ENCODE results near the gene TMEM119.

Gene TMEM119

DNA sequence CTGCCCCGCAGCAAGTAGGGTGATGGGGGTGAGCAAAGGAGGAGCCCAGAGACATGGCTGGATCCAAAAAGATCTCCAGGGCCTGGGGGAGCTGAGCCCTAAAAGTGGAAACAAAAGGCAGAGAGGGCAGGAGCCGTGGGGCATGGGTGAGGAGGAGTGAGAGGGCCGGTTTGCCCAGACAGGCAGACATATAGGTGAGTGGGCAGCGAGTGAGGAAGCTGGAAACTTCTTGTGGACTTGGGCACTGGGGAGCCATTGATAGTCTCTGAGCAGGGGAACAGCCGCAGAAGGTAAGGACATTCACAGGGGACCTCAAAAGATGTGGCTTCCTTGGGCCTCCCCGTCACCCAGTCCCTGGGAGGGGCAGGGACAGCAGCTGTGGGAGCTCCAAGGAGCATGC lies 16.8 kb upstream of the TMEM119 start:
- Histone ChIP-seq H3K4me1 (peaks cover 5% of the 10 kb centered on the region), H3K36me3 (ENCODE audit: control insufficient read depth, insufficient read depth, low read length) (no peaks in the 10 kb centered on the region), H3K9me3 (ENCODE audit: control insufficient read depth, low read length) (no peaks in the 10 kb centered on the region), H3K4me3 (ENCODE audit: low read depth, low read length) (no peak overlapping the region), H3K4me2 (ENCODE audit: low read length) (no peak overlapping the region), H3K9ac (no peak overlapping the region), H3K27me3 (ENCODE audit: control insufficient read depth, insufficient read depth, low read length) (no peaks in the 10 kb centered on the region), H2AFZ (no peak overlapping the region), H3K79me2 (no peaks in the 10 kb centered on the region), H3K27ac (no peak overlapping the region)
- TF ChIP-seq, protein P1, sequence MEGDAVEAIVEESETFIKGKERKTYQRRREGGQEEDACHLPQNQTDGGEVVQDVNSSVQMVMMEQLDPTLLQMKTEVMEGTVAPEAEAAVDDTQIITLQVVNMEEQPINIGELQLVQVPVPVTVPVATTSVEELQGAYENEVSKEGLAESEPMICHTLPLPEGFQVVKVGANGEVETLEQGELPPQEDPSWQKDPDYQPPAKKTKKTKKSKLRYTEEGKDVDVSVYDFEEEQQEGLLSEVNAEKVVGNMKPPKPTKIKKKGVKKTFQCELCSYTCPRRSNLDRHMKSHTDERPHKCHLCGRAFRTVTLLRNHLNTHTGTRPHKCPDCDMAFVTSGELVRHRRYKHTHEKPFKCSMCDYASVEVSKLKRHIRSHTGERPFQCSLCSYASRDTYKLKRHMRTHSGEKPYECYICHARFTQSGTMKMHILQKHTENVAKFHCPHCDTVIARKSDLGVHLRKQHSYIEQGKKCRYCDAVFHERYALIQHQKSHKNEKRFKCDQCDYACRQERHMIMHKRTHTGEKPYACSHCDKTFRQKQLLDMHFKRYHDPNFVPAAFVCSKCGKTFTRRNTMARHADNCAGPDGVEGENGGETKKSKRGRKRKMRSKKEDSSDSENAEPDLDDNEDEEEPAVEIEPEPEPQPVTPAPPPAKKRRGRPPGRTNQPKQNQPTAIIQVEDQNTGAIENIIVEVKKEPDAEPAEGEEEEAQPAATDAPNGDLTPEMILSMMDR (IDR thresholded peaks at IDR 0.05) = no peak

GRCh38 chr12:108614041-108614440 lies 16.2 kb upstream of the TMEM119 start:
- Histone ChIP-seq H3K4me3 (ENCODE audit: low read depth, low read length) (no peak overlapping the region), H3K36me3 (ENCODE audit: control insufficient read depth, insufficient read depth, low read length) (no peaks in the 10 kb centered on the region), H3K79me2 (no peaks in the 10 kb centered on the region), H3K4me1 (peaks cover 5% of the 10 kb centered on the region), H3K4me2 (ENCODE audit: low read length) (no peak overlapping the region), H3K9me3 (ENCODE audit: control insufficient read depth, low read length) (no peaks in the 10 kb centered on the region), H3K27ac (no peak overlapping the region), H3K27me3 (ENCODE audit: control insufficient read depth, insufficient read depth, low read length) (no peaks in the 10 kb centered on the region), H2AFZ (no peak overlapping the region), H3K9ac (no peak overlapping the region)
- TF ChIP-seq, protein P1 (IDR thresholded peaks at IDR 0.05) = no peak

GRCh38 chr12:108613548-108613947 lies 15.7 kb upstream of the TMEM119 start:
- H3K27ac ChIP-seq = no peak overlapping the region
- no peak overlapping the region for H2AFZ ChIP-seq
- H3K4me1 ChIP-seq = peaks cover 5% of the 10 kb centered on the region
- no peaks in the 10 kb centered on the region for H3K79me2 ChIP-seq
- TF ChIP-seq, protein P1 (IDR thresholded peaks at IDR 0.05) = no peak
- H3K27me3 ChIP-seq (ENCODE audit: control insufficient read depth, insufficient read depth, low read length) = no peaks in the 10 kb centered on the region
- H3K4me2 ChIP-seq (ENCODE audit: low read length) = no peak overlapping the region
- no peak overlapping the region for H3K4me3 ChIP-seq (ENCODE audit: low read depth, low read length)
- no peaks in the 10 kb centered on the region for H3K36me3 ChIP-seq (ENCODE audit: control insufficient read depth, insufficient read depth, low read length)
- no peak overlapping the region for H3K9ac ChIP-seq
- H3K9me3 ChIP-seq (ENCODE audit: control insufficient read depth, low read length) = no peaks in the 10 kb centered on the region

- Histone ChIP-seq H3K27ac (no peak overlapping the region), H3K4me1 (no peaks in the 10 kb centered on the region), H3K79me2 (no peaks in the 10 kb centered on the region), H3K4me3 (ENCODE audit: low read depth, low read length) (no peak overlapping the region), H2AFZ (no peak overlapping the region), H3K36me3 (ENCODE audit: control insufficient read depth, insufficient read depth, low read length) (no peaks in the 10 kb centered on the region), H3K9ac (no peak overlapping the region), H3K4me2 (ENCODE audit: low read length) (no peak overlapping the region), H3K9me3 (ENCODE audit: control insufficient read depth, low read length) (no peaks in the 10 kb centered on the region), H3K27me3 (ENCODE audit: control insufficient read depth, insufficient read depth, low read length) (no peaks in the 10 kb centered on the region)
- TF ChIP-seq, protein P1 (IDR thresholded peaks at IDR 0.05) = no peak
Measured at GRCh38 chr12:108612788-108613282, 15.0 kb upstream of the TMEM119 start.

GRCh38 chr12:108611884-108612415 lies 14.1 kb upstream of the TMEM119 start:
- no peaks in the 10 kb centered on the region for H3K4me1 ChIP-seq
- TF ChIP-seq, protein P1 (IDR thresholded peaks at IDR 0.05) = no peak
- H3K27me3 ChIP-seq (ENCODE audit: control insufficient read depth, insufficient read depth, low read length) = no peaks in the 10 kb centered on the region
- H3K27ac ChIP-seq = no peak overlapping the region
- H3K9ac ChIP-seq = no peak overlapping the region
- no peak overlapping the region for H2AFZ ChIP-seq
- H3K9me3 ChIP-seq (ENCODE audit: control insufficient read depth, low read length) = no peaks in the 10 kb centered on the region
- H3K79me2 ChIP-seq = no peaks in the 10 kb centered on the region
- no peaks in the 10 kb centered on the region for H3K36me3 ChIP-seq (ENCODE audit: control insufficient read depth, insufficient read depth, low read length)
- no peak overlapping the region for H3K4me3 ChIP-seq (ENCODE audit: low read depth, low read length)
- no peak overlapping the region for H3K4me2 ChIP-seq (ENCODE audit: low read length)
